SJSA1 (cell line): ENCODE results near the gene EVI5. TPM values are rescaled to one million over a fixed set of nuclear protein-coding genes. Genes with fewer than 3 reads are reported as not detected.

ENCODE experiments used
- DNase-seq, 2 experiments: peaks; one replicate each; pipeline ENCODE4 v3.0.0-alpha.2; 2015 to 2020; ENCODE audit warnings: low spot score in 2 of 2, low read depth in 1 of 2
- H3K27ac ChIP-seq: fragments of 250-450 bp; sonication (Bioruptor Pico); 2 replicates; pipeline ENCODE4 v1.5.1; 2020; ENCODE audit warnings: mild to moderate bottlenecking, moderate library complexity
- H3K27me3 ChIP-seq: fragments of 250-450 bp; sonication (Bioruptor Pico); replicated peaks from 2 replicates; pipeline ENCODE4 v1.5.1; 2020; ENCODE audit warnings: mild to moderate bottlenecking, moderate library complexity
- H3K36me3 ChIP-seq: fragments of 250-450 bp; sonication (Bioruptor Pico); 2 replicates; pipeline ENCODE4 v1.5.1; 2020; ENCODE audit warnings: mild to moderate bottlenecking
- H3K4me1 ChIP-seq: fragments of 250-450 bp; sonication (Bioruptor Pico); replicated peaks from 2 replicates; pipeline ENCODE4 v1.6.1; 2021; ENCODE audit warnings: mild to moderate bottlenecking
- H3K4me3 ChIP-seq: fragments of 250-450 bp; sonication (Bioruptor Pico); 2 replicates; pipeline ENCODE4 v1.5.1; 2020; ENCODE audit warnings: mild to moderate bottlenecking
- H3K9me3 ChIP-seq: fragments of 250-450 bp; sonication (Bioruptor Pico); replicated peaks from 2 replicates; pipeline ENCODE4 v1.5.1; 2020; ENCODE audit warnings: mild to moderate bottlenecking
- total RNA-seq: library from RNA; depleted of rRNA; stranded (reverse); fragments of >200 nt; shearing (Covaris generic); gene quantifications from 2 replicates; pipeline ENCODE4 v1.2.3, GENCODE V29; 2014

The EVI5 gene
- total RNA-seq, 1 experiment from 2014 or later = 18.1 TPM

DNA sequence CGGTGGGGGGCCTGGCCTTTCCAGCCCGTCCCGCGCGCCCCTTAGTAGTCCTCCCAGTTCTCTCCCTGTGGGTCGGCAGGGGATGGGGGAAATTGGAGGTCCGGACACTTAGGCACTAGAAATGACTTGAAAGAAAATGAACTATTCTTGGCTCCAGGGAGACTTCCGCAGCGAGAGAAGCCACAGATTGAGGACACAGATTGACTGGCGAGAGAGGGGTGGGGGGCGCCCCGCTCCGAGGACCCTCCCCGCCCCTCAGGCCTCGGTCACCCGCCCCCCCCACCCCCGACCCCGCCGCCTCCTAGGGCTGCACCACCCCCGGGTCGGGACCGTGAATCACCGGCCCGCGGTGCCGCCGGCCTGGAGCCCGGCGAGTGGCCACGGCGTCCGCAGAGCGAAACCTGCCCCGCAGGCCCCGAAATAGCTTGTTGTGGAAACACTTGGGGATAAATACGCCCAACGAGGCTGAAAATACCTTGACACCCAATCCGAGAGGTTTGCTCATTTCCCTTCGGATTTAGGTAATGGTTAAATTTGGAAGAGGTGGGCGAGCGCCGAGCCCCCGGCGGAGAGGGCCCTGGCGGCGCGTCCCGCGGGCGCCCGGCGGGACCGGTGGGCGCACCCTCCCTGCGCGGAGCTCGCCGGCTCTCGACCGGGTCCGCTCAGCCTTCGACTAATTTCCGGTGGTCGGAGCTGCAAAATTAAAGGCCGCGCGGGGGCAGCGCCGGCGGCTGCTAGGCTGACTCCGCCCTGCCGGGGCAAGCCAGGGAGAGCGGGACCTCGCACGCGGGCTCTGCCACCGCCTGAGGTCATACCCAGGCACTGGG lies 298.4 kb downstream of the EVI5 start, which contains the start of gene GFI1:
GFI1 (minus strand) TSS at position 675 of the 827 bp plus-strand sequence. CDS start 3,438 bp downstream, outside the sequence.
- peaks cover 13% of the 10 kb centered on the region for H3K4me1 ChIP-seq
- H3K9me3 ChIP-seq = peaks cover 3% of the 10 kb centered on the region
- DNase-seq = no peak
- H3K4me3 ChIP-seq = peak within 1 kb of the TSS; percentile 19; the same call in 1 of the 2 replicates
- peaks cover 70% of the 10 kb centered on the region for H3K27me3 ChIP-seq
- no peak within 1 kb of the TSS for H3K27ac ChIP-seq
- H3K36me3 ChIP-seq = no peaks in the 10 kb centered on the region

DNA sequence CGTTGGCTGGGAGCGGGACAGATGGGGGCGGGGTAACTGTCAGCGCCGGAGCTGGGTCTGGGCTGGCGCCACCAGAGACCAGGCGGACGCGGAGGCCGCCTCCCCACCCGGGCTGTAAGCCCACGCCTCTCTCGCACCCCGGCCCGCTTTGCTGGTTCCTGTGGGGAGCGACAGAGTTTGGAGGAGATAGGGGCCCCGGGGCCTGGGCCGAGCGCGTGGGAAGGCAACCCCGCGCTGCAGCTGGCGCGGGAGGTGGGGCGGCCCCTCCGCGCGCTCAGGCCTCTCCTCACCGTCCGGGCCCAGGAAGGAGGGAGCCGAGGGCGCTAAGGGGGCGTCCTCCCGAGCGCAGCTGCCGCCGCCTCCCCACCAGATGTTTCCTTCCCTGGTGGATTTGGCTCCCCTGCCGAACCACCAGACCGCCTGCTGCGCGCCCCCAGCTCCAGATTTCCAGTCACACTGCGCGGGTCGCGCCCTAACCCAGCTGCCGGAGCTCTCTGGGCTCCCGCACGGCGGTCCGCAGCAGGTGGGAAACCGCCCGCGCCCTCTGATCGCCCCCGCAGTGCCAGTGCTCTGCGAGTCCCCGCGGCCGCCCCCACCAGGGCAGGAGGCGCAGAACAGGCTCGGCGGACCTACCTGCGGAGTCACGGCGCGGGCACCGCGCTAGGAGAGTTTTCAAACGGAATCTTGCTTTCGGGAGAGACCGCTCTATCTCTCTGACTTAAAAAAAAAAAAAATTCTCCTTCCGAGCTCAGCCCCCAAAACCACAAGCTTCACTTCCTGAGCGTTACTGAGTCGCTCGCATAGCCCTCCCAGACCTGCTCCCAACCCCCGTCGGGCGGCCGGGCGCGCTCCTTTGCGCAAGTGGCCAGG lies 299.3 kb downstream of the EVI5 start:
- Histone ChIP-seq H3K4me3 (peak overlapping the region; percentile 19), H3K9me3 (peaks cover 3% of the 10 kb centered on the region), H3K27ac (no peak overlapping the region), H3K4me1 (peaks cover 13% of the 10 kb centered on the region), H3K36me3 (no peaks in the 10 kb centered on the region), H3K27me3 (peaks cover 68% of the 10 kb centered on the region)
- peak in 1 of 2 experiments; percentile 12 for DNase-seq

GRCh38 chr1:92484472-92485380 lies 300.2 kb downstream of the EVI5 start:
- Histone ChIP-seq H3K4me3 (peak overlapping the region; percentile 19), H3K27ac (no peak overlapping the region), H3K9me3 (peaks cover 3% of the 10 kb centered on the region), H3K36me3 (no peaks in the 10 kb centered on the region), H3K4me1 (peaks cover 13% of the 10 kb centered on the region), H3K27me3 (peaks cover 62% of the 10 kb centered on the region)
- peak in 1 of 2 experiments; percentile 19 for DNase-seq

DNA sequence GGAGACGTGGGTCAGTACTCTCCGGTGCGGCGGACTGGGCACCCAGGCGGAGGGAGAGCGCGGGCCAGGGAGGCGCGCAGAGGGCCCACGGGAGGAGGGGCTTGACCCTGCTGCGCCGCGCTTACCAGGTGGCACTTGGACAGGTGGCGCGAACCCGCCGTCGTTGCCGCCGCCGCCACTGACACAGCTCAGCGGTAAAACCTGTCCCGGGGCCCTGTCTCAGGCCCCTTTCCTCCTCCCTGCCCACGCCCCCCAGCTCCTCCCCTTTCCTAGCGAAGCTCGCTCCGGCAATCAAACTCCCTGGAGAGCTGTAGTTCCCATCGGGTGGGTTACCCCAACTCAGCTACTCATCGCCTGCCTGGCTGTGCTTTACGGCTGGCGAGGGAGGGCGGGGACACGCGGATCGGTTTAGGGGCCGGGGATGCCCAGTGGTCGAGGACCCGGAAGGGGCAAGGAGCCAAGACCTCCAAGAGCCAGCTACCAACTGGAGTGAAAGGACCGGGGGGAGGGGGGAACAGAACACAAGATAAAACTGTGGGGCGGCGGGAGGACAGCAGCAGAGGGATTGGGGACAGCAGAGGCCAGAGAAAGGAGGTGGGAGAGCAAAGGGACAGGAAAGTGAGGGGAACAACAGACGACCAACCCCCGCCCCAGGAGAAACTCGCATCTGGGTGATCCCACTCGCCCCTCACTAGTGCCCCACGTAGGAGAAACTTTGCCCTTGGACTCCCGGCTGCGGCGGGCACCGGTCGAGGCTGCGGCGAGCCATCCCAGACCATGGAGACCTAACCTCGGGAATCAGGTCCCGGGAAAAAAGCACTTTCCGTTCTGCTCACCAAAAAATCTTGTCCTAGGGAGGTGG lies 301.1 kb downstream of the EVI5 start:
- DNase-seq = peak in 1 of 2 experiments; percentile 15
- Histone ChIP-seq H3K4me1 (peaks cover 13% of the 10 kb centered on the region), H3K27ac (no peak overlapping the region), H3K27me3 (peaks cover 62% of the 10 kb centered on the region), H3K36me3 (no peaks in the 10 kb centered on the region), H3K4me3 (no peak overlapping the region), H3K9me3 (peaks cover 3% of the 10 kb centered on the region)

GRCh38 chr1:92482665-92483609 lies 302.0 kb downstream of the EVI5 start:
- Histone ChIP-seq H3K4me3 (no peak overlapping the region), H3K36me3 (no peaks in the 10 kb centered on the region), H3K27ac (no peak overlapping the region), H3K27me3 (peaks cover 53% of the 10 kb centered on the region), H3K9me3 (peaks cover 3% of the 10 kb centered on the region), H3K4me1 (peaks cover 13% of the 10 kb centered on the region)
- DNase-seq = no peak

- Histone ChIP-seq H3K9me3 (peaks cover 3% of the 10 kb centered on the region), H3K36me3 (no peaks in the 10 kb centered on the region), H3K27ac (no peak overlapping the region), H3K4me1 (peaks cover 13% of the 10 kb centered on the region), H3K27me3 (peaks cover 46% of the 10 kb centered on the region), H3K4me3 (no peak overlapping the region)
- DNase-seq = no peak
Measured at GRCh38 chr1:92481971-92482664, 302.8 kb downstream of the EVI5 start.

- peaks cover 3% of the 10 kb centered on the region for H3K9me3 ChIP-seq
- no peak for DNase-seq
- H3K27ac ChIP-seq = no peak overlapping the region
- no peak overlapping the region for H3K4me3 ChIP-seq
- H3K36me3 ChIP-seq = no peaks in the 10 kb centered on the region
- H3K4me1 ChIP-seq = peaks cover 13% of the 10 kb centered on the region
- peaks cover 48% of the 10 kb centered on the region for H3K27me3 ChIP-seq
Measured at GRCh38 chr1:92481599-92481925, 303.3 kb downstream of the EVI5 start.

- H3K4me3 ChIP-seq = no peak overlapping the region
- H3K4me1 ChIP-seq = peaks cover 11% of the 10 kb centered on the region
- DNase-seq = no peak
- H3K27ac ChIP-seq = no peak overlapping the region
- peaks cover 46% of the 10 kb centered on the region for H3K27me3 ChIP-seq
- peaks cover 3% of the 10 kb centered on the region for H3K9me3 ChIP-seq
- H3K36me3 ChIP-seq = no peaks in the 10 kb centered on the region
Measured at GRCh38 chr1:92480813-92481598, 303.9 kb downstream of the EVI5 start.

- H3K9me3 ChIP-seq = peaks cover 3% of the 10 kb centered on the region
- DNase-seq = no peak
- H3K4me3 ChIP-seq = no peak overlapping the region
- no peak overlapping the region for H3K27ac ChIP-seq
- peaks cover 4% of the 10 kb centered on the region for H3K4me1 ChIP-seq
- peaks cover 43% of the 10 kb centered on the region for H3K27me3 ChIP-seq
- no peaks in the 10 kb centered on the region for H3K36me3 ChIP-seq
Measured at GRCh38 chr1:92480200-92480812, 304.6 kb downstream of the EVI5 start.

- H3K36me3 ChIP-seq = no peaks in the 10 kb centered on the region
- no peak overlapping the region for H3K27ac ChIP-seq
- H3K4me1 ChIP-seq = no peaks in the 10 kb centered on the region; the same call in 1 of the 2 replicates
- no peak for DNase-seq
- peaks cover 38% of the 10 kb centered on the region for H3K27me3 ChIP-seq
- H3K4me3 ChIP-seq = no peak overlapping the region
- H3K9me3 ChIP-seq = peaks cover 3% of the 10 kb centered on the region
Measured at GRCh38 chr1:92479587-92479986, 305.3 kb downstream of the EVI5 start.
